Measurements from ENCODE around the gene LAMTOR1. TPM values are rescaled to one million over a fixed set of nuclear protein-coding genes. Genes with fewer than 3 reads are reported as not detected.

Gene LAMTOR1
- total RNA-seq, 3 donors from 2014 or later = 87.2 to 120 (median 112) TPM

DNA sequence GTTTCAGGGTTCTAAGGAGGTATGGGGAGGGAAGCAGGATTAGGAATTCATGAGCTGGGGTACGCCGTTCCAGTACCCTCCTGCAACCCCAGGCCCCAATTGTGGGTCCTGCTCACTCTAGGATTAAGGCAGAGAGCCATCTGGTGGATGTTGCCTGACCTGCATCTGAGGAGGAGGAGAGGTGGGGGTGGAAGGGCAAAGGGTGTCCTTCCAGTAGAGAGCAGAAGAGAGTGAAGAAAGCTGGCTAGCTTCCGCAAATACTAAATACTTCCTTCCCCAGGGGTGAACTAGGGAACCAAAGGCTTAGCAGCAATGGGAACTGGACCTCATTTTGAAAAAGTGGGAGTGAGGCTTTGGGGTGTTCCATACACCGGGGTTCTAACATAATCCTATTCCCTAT, 11.8 kb downstream of the LAMTOR1 start:
- Histone ChIP-seq H3K4me3 (no peak overlapping the region), H3K36me3 (no peaks in the 10 kb centered on the region), H3K9me3 (no peaks in the 10 kb centered on the region), H3K27me3 (no peaks in the 10 kb centered on the region), H3K4me1 (peaks cover 0 to 7% of the 10 kb centered on the region in 2 donors), H3K27ac (peak overlapping the region; percentile 29 to 70)
- DNase-seq (ENCODE audit: low spot score in 2 of 2) = peak; percentile 66 to 71
- intact Hi-C loops (cut with DNase I; ENCODE audit: low total_unique reads) = loop anchor here (10.0 kb wide), 1 partner anchor 76 kb away; no protein-coding TSS in a partner anchor
- TF ChIP-seq CTCF (IDR thresholded peaks at IDR 0.05) (peak; percentile 59 to 97 (median 90)), POLR2AphosphoS5 (IDR thresholded peaks at IDR 0.05) (peak in 2 of 3 donors; percentile 42 to 67), POLR2A (IDR thresholded peaks at IDR 0.05) (no peak)

GRCh38 chr11:72088076-72088808, 14.9 kb downstream of the LAMTOR1 start:
- Histone ChIP-seq H3K4me3 (no peak overlapping the region), H3K4me1 (peaks cover 0 to 7% of the 10 kb centered on the region in 2 donors), H3K9me3 (no peaks in the 10 kb centered on the region), H3K36me3 (no peaks in the 10 kb centered on the region), H3K27ac (peak overlapping the region in 1 of 2 donors; percentile 10), H3K27me3 (no peaks in the 10 kb centered on the region)
- intact Hi-C loops (cut with DNase I; ENCODE audit: low total_unique reads) = no loop called here
- no peak for DNase-seq (ENCODE audit: low spot score in 2 of 2)
- TF ChIP-seq POLR2AphosphoS5 (IDR thresholded peaks at IDR 0.05) (no peak), POLR2A (IDR thresholded peaks at IDR 0.05) (no peak), CTCF (IDR thresholded peaks at IDR 0.05) (no peak)

DNA sequence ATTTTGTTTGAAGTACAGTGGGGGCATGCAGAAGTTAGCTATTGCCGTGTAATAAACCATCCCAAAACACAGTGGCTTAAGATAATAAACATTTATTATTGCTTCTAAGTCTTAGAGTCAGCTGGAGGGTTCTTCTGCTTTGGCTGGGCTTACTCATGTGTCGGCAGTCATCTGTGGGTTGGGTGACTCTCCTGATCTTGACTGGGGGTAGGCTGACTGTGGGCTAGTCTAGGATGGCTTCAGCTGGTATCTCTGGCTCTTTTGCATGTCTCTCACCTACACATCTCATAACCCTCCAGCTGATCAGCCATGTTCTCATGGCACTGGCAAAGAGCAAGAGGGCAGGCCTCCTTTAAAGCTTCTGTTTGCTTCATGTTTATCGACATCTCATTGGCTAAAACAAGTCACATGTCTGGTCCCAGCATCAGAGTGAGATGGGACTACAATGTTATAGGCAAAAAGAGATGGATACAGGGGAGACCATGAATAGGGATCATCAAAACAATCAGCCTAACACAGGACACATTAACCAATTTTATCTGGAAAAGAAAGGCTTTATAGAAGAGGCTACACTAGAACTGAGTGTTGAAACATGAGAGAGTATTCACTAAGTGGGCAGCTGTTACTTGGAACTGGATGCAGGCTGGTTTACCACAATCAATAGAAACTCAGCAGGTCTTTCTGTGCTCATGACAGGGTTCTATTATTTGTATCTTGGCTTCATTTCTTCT, 17.3 kb downstream of the LAMTOR1 start:
- H3K9me3 ChIP-seq = no peaks in the 10 kb centered on the region
- no peak for DNase-seq (ENCODE audit: low spot score in 2 of 2)
- TF ChIP-seq POLR2A (IDR thresholded peaks at IDR 0.05) = no peak
- peak overlapping the region; percentile 37 to 41 for H3K27ac ChIP-seq
- H3K4me3 ChIP-seq = no peak overlapping the region
- no peaks in the 10 kb centered on the region for H3K36me3 ChIP-seq
- peaks cover 0 to 4% of the 10 kb centered on the region in 2 donors for H3K4me1 ChIP-seq
- H3K27me3 ChIP-seq = no peaks in the 10 kb centered on the region
- intact Hi-C loops (cut with DNase I; ENCODE audit: low total_unique reads) = no loop called here

GRCh38 chr11:72084965-72085364, 18.1 kb downstream of the LAMTOR1 start:
- intact Hi-C loops (cut with DNase I; ENCODE audit: low total_unique reads) = loop anchor here (1.0 kb wide), 1 partner anchor 12 kb away; no protein-coding TSS in a partner anchor
- Histone ChIP-seq H3K4me3 (no peak overlapping the region), H3K4me1 (peaks cover 0 to 4% of the 10 kb centered on the region in 2 donors), H3K9me3 (no peaks in the 10 kb centered on the region), H3K36me3 (no peaks in the 10 kb centered on the region), H3K27ac (no peak overlapping the region), H3K27me3 (no peaks in the 10 kb centered on the region)
- no peak for TF ChIP-seq POLR2AphosphoS5 (IDR thresholded peaks at IDR 0.05)
- TF ChIP-seq CTCF (IDR thresholded peaks at IDR 0.05) = no peak
- no peak for TF ChIP-seq POLR2A (IDR thresholded peaks at IDR 0.05)
- DNase-seq (ENCODE audit: low spot score in 2 of 2) = no peak

DNA sequence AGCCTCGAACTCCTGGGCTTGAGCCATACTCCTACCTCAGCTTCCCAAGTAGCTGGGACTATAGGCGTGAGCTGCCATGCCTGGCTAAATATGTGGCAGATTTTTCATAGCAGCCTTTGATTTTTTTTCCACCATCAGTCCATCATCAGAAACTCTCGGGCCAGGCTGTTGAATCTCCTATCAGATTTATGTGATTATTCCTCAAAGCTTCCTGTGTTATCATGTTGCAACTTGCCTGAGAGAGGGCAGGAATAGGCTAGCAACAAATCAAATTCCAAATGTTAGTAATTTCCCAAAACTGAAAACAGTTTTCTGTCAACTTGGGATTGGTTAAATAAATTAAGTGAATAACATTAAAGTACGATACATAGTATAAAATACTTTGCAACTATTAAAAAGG, 19.0 kb downstream of the LAMTOR1 start:
- TF ChIP-seq POLR2AphosphoS5 (IDR thresholded peaks at IDR 0.05) (no peak), POLR2A (IDR thresholded peaks at IDR 0.05) (no peak), CTCF (IDR thresholded peaks at IDR 0.05) (no peak)
- DNase-seq (ENCODE audit: low spot score in 2 of 2) = no peak
- intact Hi-C loops (cut with DNase I; ENCODE audit: low total_unique reads) = loop anchor here (1.0 kb wide), 1 partner anchor 11 kb away; no protein-coding TSS in a partner anchor

More for the DNA sequence above, 19.0 kb downstream of the LAMTOR1 start:
- Histone ChIP-seq H3K27me3 (no peaks in the 10 kb centered on the region), H3K9me3 (no peaks in the 10 kb centered on the region), H3K36me3 (no peaks in the 10 kb centered on the region), H3K4me3 (no peak overlapping the region), H3K4me1 (peaks cover 0 to 4% of the 10 kb centered on the region in 2 donors), H3K27ac (peak overlapping the region; percentile 40 to 99)

Measured in breast epithelium (tissue), 4 donors.